Liver (tissue), 9 donors: Measurements from ENCODE around the gene SPAG17. TPM values are rescaled to one million over a fixed set of nuclear protein-coding genes. Genes with fewer than 3 reads are reported as not detected.

Experiments used
- DNase-seq: peaks from one replicate; pipeline ENCODE4 v3.0.0-alpha.2; 2017; ENCODE audit warnings: low spot score
- H3K27ac ChIP-seq, 2 donors: one replicate each; pipeline ENCODE4 v1.7.0; 2013; ENCODE audit warnings: inconsistent platforms in 2 of 2, low read length in 2 of 2, control low read depth in 1 of 2, low read depth in 1 of 2, mild to moderate bottlenecking in 1 of 2
- H3K27me3 ChIP-seq, 4 donors: one replicate each; pipeline versions ENCODE4 v1.6.1 to v1.7.0; 2013; ENCODE audit warnings: low read length in 3 of 4, inconsistent platforms in 1 of 4, mild to moderate bottlenecking in 1 of 4, moderate library complexity in 1 of 4; ENCODE audit not compliant: control insufficient read depth in 4 of 4, insufficient read depth in 4 of 4
- H3K36me3 ChIP-seq, 4 donors: one replicate each; pipeline versions ENCODE4 v1.6.1 to v1.7.0; 2013; ENCODE audit warnings: low read length in 3 of 4, mild to moderate bottlenecking in 3 of 4, low read depth in 1 of 4, moderate library complexity in 1 of 4; ENCODE audit not compliant: control insufficient read depth in 4 of 4, insufficient read depth in 3 of 4
- H3K4me1 ChIP-seq, 4 donors: one replicate each; pipeline versions ENCODE4 v1.6.1 to v1.7.0; 2013; ENCODE audit warnings: low read length in 3 of 4, mild to moderate bottlenecking in 3 of 4, moderate library complexity in 1 of 4; ENCODE audit not compliant: control insufficient read depth in 4 of 4, insufficient read depth in 4 of 4
- H3K4me3 ChIP-seq, 3 donors: one replicate each; pipeline versions ENCODE4 v1.6.1 to v1.7.0; 2013; ENCODE audit warnings: low read length in 3 of 3, control low read depth in 1 of 3, low read depth in 1 of 3, mild to moderate bottlenecking in 1 of 3
- H3K9ac ChIP-seq, 2 donors: one replicate each; pipeline ENCODE4 v1.7.0; 2013; ENCODE audit warnings: low read length in 2 of 2, mild to moderate bottlenecking in 2 of 2, moderate library complexity in 2 of 2, control low read depth in 1 of 2, low read depth in 1 of 2
- H3K9me3 ChIP-seq, 4 donors: one replicate each; pipeline versions ENCODE4 v1.6.1 to v1.7.0; 2013; ENCODE audit warnings: low read length in 3 of 4; ENCODE audit not compliant: control insufficient read depth in 4 of 4
- ATF3 ChIP-seq: IDR thresholded peaks from 2 replicates; pipeline ENCODE4 v1.6.1; 2016; ENCODE audit warnings: antibody characterized with exemption
- CTCF ChIP-seq: fragments of 150-350 bp; IDR thresholded peaks from 2 replicates; pipeline ENCODE4 v1.5.1; 2017; ENCODE audit warnings: improper control_type of control experiment, low read depth, low read length; ENCODE audit not compliant: missing input control
- EGR1 ChIP-seq, 2 donors: IDR thresholded peaks; 2 replicates each; pipeline ENCODE4 v1.6.1; 2016 to 2018; ENCODE audit warnings: antibody characterized with exemption in 2 of 2, low read depth in 2 of 2
- FOXA1 ChIP-seq: IDR thresholded peaks from 2 replicates; pipeline ENCODE4 v1.6.1; 2016; ENCODE audit warnings: antibody characterized with exemption
- FOXA2 ChIP-seq: IDR thresholded peaks from 2 replicates; pipeline ENCODE4 v1.6.1; 2016; ENCODE audit warnings: antibody characterized with exemption
- GABPA ChIP-seq, 2 donors: IDR thresholded peaks in 1 of 2; conservative IDR thresholded peaks in 1 of 2; 2 replicates each; pipeline ENCODE4 v1.6.1; 2016; ENCODE audit warnings: antibody characterized with exemption in 2 of 2, mild to moderate bottlenecking in 1 of 2, moderate library complexity in 1 of 2
- HNF4A ChIP-seq, 2 donors: conservative IDR thresholded peaks; 2 replicates each; pipeline ENCODE4 v1.6.1; 2016; ENCODE audit warnings: antibody characterized with exemption in 2 of 2, mild to moderate bottlenecking in 2 of 2
- HNF4G ChIP-seq: IDR thresholded peaks from 2 replicates; pipeline ENCODE4 v1.6.1; 2016; ENCODE audit warnings: antibody characterized with exemption
- JUND ChIP-seq, 2 donors: IDR thresholded peaks; 2 replicates each; pipeline ENCODE4 v1.6.1; 2016; ENCODE audit warnings: antibody characterized with exemption in 2 of 2
- MAX ChIP-seq: IDR thresholded peaks from 2 replicates; pipeline ENCODE4 v1.6.1; 2016; ENCODE audit warnings: antibody characterized with exemption
- NR2F2 ChIP-seq: IDR thresholded peaks from 2 replicates; pipeline ENCODE4 v1.6.1; 2016; ENCODE audit warnings: antibody characterized with exemption
- RAD21 ChIP-seq, 2 donors: IDR thresholded peaks; 2 replicates each; pipeline ENCODE4 v1.6.1; 2016; ENCODE audit warnings: antibody characterized with exemption in 2 of 2, mild to moderate bottlenecking in 2 of 2
- REST ChIP-seq: IDR thresholded peaks from 2 replicates; pipeline ENCODE4 v1.6.1; 2016; ENCODE audit warnings: antibody characterized with exemption, mild to moderate bottlenecking
- RXRA ChIP-seq, 2 donors: IDR thresholded peaks; 2 replicates each; pipeline ENCODE4 v1.6.1; 2017 to 2018; ENCODE audit warnings: antibody characterized with exemption in 2 of 2, mild to moderate bottlenecking in 1 of 2
- SP1 ChIP-seq: IDR thresholded peaks from 2 replicates; pipeline ENCODE4 v1.6.1; 2018; ENCODE audit warnings: antibody characterized with exemption, mild to moderate bottlenecking
- TAF1 ChIP-seq: conservative IDR thresholded peaks from 2 replicates; pipeline ENCODE4 v1.6.1; 2016; ENCODE audit warnings: antibody characterized with exemption, mild to moderate bottlenecking
- YY1 ChIP-seq: IDR thresholded peaks from 2 replicates; pipeline ENCODE4 v1.6.1; 2016; ENCODE audit warnings: antibody characterized with exemption, mild to moderate bottlenecking
- WGBS: extraction: QIAGEN DNeasy Blood & Tissue Kit; methylation state at CpG from one replicate; pipeline ENCODE4 v1.1.7; 2013; 5-methylcytosine and 5-hydroxymethylcytosine counted together
- polyA plus RNA-seq, 2 donors: library from polyadenylated mRNA; stranded (reverse) in 1 of 2; unstranded in 1 of 2; fragments of 200-250 nt in 1 of 2; fragments of >200 nt in 1 of 2; fragmentation: Nextera tagmentation in 1 of 2; extraction: Ambion mirVana in 1 of 2; gene quantifications; one replicate each; pipeline versions ENCODE4 v1.2.1 to v1.2.3, GENCODE V29; 2013 to 2015
- total RNA-seq, 2 donors: library from RNA; depleted of rRNA; stranded (reverse); fragments of >200 nt; gene quantifications; one replicate each; pipeline ENCODE4 v1.2.3, GENCODE V29; 2014
- TF ChIP-seq, protein P1 (sequence below): IDR thresholded peaks from 2 replicates; pipeline ENCODE4 v1.6.1; 2016; ENCODE audit warnings: antibody characterized with exemption
- donor health status: healthy.
- donor health status: healthy.
- donor health status: healthy.
- donor health status: healthy.
- donor health status: healthy.

Gene SPAG17
- total and polyA plus RNA-seq, 4 donors = 0.17 to 0.75 TPM; not detected in 2

DNA sequence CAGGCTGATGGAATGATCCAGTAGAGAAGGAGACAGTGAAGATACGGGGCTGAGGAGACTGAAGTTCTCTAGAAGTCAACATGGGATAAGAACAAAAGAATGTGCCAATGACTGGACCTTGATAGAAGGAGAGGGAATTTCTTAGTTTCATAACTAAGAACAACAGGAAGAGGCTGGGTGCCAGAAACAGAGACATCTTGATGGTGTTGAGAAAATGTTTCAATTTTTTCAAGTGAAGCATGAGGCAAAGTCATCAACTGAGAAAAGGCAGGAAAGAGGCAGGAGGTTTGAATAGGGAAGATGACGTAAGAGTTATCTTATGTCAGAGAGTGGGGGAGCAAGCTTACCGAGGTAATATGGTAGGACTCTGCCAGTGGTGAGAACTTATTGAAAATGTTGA, 80.1 kb downstream of the SPAG17 start (continued):
- no peak for TF ChIP-seq TAF1
- no peak for TF ChIP-seq RXRA (IDR thresholded peaks at IDR 0.05)
- no peak for TF ChIP-seq RAD21 (IDR thresholded peaks at IDR 0.05)
- TF ChIP-seq MAX = no peak
- TF ChIP-seq JUND (IDR thresholded peaks at IDR 0.05) = no peak
- TF ChIP-seq SP1 = no peak
- no peak for TF ChIP-seq GABPA (IDR thresholded peaks at IDR 0.05 in 1 of 2, conservative IDR thresholded peaks at IDR 0.05 in 1 of 2)
- TF ChIP-seq HNF4A (conservative IDR thresholded peaks at IDR 0.05) = no peak
- no peak for TF ChIP-seq FOXA2
- TF ChIP-seq NR2F2 = no peak
- no peak for TF ChIP-seq FOXA1

- Histone ChIP-seq H3K4me3 (no peak overlapping the region), H3K27me3 (no peaks in the 10 kb centered on the region), H3K9me3 (no peaks in the 10 kb centered on the region), H3K27ac (no peak overlapping the region), H3K9ac (no peak overlapping the region), H3K36me3 (no peaks in the 10 kb centered on the region), H3K4me1 (peaks cover 0 to 2% (median 0%) of the 10 kb centered on the region in 4 donors)
- no peak for TF ChIP-seq NR2F2
- no peak for TF ChIP-seq FOXA2
- TF ChIP-seq SP1 = no peak
- TF ChIP-seq, protein P1, sequence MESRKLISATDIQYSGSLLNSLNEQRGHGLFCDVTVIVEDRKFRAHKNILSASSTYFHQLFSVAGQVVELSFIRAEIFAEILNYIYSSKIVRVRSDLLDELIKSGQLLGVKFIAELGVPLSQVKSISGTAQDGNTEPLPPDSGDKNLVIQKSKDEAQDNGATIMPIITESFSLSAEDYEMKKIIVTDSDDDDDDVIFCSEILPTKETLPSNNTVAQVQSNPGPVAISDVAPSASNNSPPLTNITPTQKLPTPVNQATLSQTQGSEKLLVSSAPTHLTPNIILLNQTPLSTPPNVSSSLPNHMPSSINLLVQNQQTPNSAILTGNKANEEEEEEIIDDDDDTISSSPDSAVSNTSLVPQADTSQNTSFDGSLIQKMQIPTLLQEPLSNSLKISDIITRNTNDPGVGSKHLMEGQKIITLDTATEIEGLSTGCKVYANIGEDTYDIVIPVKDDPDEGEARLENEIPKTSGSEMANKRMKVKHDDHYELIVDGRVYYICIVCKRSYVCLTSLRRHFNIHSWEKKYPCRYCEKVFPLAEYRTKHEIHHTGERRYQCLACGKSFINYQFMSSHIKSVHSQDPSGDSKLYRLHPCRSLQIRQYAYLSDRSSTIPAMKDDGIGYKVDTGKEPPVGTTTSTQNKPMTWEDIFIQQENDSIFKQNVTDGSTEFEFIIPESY = no peak
- no peak for TF ChIP-seq CTCF
- no peak for TF ChIP-seq HNF4G
- no peak for TF ChIP-seq REST
- TF ChIP-seq YY1 = no peak
- no peak for TF ChIP-seq HNF4A (conservative IDR thresholded peaks at IDR 0.05)
- no peak for TF ChIP-seq TAF1
- no peak for TF ChIP-seq ATF3
- TF ChIP-seq FOXA1 = no peak
- no peak for TF ChIP-seq JUND (IDR thresholded peaks at IDR 0.05)
- TF ChIP-seq RXRA (IDR thresholded peaks at IDR 0.05) = no peak
- no peak for TF ChIP-seq MAX
- no peak for TF ChIP-seq EGR1 (IDR thresholded peaks at IDR 0.05; ENCODE audit: low read depth in 2 of 2)
- no peak for TF ChIP-seq RAD21 (IDR thresholded peaks at IDR 0.05)
- WGBS = 94% methylated on average over 3 of the region's 3 CpGs
- DNase-seq = no peak
Measured at GRCh38 chr1:118102445-118102844, 82.6 kb downstream of the SPAG17 start.
